Activated CD8-positive, alpha-beta memory T cell treated with anti-CD3 and anti-CD28 coated beads for 4 hours (primary cell): ENCODE results near the gene PDE4B.
"Not testable (repeated sequence)": the region's sequence is repeated elsewhere in the genome, so short reads cannot be mapped to it uniquely, and the experiment has no call there.

Source experiments
- DNase-seq, 2 donors: peaks; one replicate each; pipeline ENCODE4 v3.0.0-alpha.2; 2020; ENCODE audit warnings: low read depth in 2 of 2

Gene PDE4B

GRCh38 chr1:65992831-65993271 lies 200.2 kb downstream of the PDE4B start:
- no peak for DNase-seq

- no peak for DNase-seq
Measured at GRCh38 chr1:65994223-65994622, 201.5 kb downstream of the PDE4B start.

DNA sequence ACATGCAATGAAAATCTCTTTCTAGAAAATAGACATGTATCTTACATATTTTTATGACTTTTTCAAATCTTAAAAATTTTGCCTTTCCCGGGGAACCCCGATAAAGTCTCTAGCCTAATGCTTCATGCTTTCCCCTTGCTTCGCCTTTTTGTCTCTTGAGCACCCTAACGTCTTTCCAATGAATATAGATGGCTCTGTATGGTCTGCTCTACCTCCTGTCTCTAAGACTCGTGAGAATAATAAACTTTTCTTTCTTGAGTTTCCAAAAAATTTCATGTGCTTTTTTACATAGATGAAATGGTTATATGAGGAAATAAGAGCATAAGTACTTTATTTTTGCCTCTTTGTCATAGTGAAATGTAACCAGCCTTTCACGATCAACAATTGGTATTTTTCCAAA lies 202.6 kb downstream of the PDE4B start:
- no peak for DNase-seq

- DNase-seq, result no peak
Measured at GRCh38 chr1:65995928-65996327, 203.2 kb downstream of the PDE4B start.

GRCh38 chr1:65997693-65998092 lies 205.0 kb downstream of the PDE4B start:
- DNase-seq, result no peak

- DNase-seq, result no peak
Measured at GRCh38 chr1:65998763-65999583, 206.3 kb downstream of the PDE4B start.

DNA sequence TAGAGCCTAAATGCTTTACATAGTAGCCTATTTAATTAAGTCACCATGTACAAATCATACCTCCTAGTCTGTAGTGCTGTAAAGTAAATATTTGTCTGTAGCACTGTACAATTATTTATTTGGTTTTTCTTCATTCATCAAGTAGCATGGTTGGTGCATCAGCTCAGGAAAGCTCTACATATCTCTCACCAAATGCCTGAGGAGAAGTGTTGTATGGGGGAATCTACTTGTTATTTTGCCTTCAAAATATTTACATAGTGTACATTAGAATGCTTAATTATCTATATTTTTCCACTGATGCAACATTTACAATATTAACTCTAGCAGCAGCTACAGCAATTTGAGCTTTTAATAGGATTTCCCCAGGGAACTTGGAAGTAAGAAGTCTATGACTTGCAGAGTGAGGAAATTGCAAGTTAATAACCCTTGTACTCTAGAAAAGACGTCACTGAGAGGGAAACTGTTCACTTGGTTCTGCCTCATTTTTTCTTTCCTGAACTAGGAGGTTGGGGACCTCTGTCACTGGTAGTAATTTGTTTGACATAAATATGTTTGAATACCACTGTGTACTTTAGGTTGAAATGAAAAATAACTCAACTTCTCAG lies 207.4 kb downstream of the PDE4B start:
- no peak for DNase-seq

GRCh38 chr1:66003690-66004089 lies 211.0 kb downstream of the PDE4B start:
- DNase-seq, result no peak

DNA sequence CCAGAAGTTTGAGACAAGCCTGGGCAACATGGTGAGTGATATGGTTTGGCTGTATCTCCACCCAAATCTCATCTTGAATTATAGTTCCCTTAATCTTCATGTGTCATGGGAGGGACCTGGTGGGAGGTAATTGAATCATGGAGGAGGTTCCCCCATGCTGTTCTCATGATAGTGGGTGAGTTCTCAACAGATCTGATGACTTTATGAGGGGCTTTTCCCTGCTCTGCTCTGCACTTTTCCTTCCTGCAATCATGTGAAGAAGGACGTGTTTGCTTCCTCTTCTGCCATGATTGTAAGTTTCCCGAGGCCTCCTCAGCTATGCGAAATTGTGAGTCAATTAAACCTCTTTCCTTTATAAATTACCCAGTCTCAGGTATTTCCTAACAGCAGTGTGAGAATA lies 213.8 kb downstream of the PDE4B start:
- not testable (repeated sequence) for DNase-seq

GRCh38 chr1:66012106-66012784 lies 219.6 kb downstream of the PDE4B start:
- no peak for DNase-seq

DNA sequence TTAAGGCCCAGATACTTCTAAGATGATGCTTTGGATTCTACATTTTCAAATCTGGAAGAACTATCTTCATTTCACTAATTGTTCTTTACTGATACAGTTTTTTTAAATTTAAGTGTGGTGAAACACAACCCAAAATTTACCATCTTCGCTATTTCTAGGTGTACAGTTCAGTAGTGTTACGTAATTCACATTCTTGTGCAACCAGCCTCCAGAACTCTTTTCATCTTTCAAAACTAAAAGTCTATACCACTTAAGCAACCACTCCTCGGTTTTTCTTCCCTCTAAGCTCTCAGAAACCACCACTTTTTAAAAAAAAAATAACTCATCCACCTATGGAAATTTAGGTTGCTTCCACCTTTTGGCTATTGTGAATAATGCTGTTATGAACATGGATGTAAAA lies 220.7 kb downstream of the PDE4B start:
- DNase-seq, result no peak

DNA sequence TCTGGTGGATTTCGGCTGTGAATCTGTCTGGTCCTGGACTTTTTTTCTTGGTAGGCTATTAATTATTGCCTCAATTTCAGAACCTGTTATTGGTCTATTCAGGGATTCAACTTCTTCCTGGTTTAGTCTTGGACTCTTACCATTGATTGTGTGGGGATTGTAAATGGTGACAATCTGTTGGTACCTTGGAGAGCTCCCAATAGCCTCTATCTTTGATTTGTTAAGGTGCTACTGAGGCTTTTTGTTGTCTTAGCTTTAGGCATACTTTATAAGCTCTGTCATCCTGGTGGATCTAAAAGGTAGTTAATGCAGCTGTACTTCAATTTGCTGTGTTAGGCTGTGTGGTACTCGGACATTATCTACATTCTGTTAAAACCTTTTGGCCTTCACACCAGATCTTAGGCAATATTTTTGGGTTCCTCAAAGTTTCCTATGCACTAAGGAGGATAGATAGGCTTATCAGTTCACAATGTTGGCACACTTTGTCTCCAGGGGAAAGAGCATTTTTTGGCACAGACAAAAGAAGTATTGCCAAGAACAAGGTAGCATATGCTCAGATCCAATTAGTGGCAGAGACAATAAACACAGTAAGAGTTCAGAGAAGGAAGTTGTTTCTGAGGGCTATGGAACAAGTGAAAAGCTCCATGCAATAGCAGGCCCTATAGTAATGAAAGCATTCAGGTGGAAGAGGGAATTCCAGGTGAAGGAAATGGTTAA lies 230.4 kb downstream of the PDE4B start:
- no peak for DNase-seq

- no peak for DNase-seq
Measured at GRCh38 chr1:66025188-66025587, 232.5 kb downstream of the PDE4B start.

DNA sequence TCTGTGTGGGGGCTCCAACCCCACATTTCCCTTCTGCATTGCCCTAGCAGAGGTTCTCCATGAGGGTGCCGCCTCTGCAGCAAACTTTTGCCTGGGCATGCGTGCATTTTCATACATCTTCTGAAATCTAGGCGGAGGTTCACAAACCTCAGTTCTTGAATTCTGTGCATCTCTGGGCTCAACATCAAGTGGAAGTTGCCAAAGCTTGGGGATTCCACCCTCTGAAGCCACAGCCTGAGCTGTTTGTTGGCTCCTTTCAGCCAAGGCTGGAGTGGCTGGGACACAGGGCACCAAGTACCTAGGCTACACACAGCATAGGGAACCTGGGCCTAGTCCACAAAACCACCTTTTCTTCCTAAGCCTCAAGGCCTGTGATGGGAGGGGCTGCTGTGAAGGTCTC lies 235.3 kb downstream of the PDE4B start:
- no peak for DNase-seq

- DNase-seq, result no peak
Measured at GRCh38 chr1:66033781-66034180, 241.1 kb downstream of the PDE4B start.

- no peak for DNase-seq
Measured at GRCh38 chr1:66035616-66036245, 243.0 kb downstream of the PDE4B start.

DNA sequence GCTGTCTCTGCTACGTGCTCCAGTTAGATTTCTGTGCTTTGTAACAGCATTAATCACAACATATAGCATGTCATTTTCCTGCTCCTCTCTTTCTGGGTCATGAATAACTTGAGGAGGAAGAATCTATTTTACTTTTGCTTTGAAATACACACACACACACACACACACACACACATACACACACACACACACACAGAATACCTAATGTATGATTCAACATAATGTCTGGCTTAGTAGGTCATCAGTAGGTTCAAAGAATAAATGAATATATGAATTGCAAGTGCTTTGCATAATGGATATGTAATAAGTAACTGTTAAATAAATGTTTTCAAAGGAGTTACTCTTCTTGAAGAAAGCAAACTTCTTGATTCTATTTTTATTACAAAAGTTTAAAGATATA lies 249.0 kb downstream of the PDE4B start:
- no peak for DNase-seq

GRCh38 chr1:66043186-66043585 lies 250.5 kb downstream of the PDE4B start:
- DNase-seq, result no peak

DNA sequence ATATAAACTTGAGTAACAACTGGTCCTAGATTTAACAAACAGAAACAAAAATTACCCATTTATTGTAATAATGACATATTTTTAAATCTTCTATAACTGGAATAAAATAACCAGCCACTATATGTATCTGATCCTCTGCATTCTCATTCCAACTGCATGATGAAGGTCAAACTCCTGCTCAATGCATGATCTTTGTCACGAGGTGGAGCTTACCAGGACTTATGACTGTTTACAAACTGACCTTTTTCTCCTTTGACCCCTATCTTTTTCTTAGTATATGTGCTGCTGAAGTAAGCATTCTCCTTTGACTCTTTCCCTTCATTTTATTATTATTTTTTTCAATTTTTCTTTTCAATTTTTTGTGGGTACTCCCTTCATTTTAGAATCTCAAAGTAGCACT lies 252.2 kb downstream of the PDE4B start:
- DNase-seq, result no peak

DNA sequence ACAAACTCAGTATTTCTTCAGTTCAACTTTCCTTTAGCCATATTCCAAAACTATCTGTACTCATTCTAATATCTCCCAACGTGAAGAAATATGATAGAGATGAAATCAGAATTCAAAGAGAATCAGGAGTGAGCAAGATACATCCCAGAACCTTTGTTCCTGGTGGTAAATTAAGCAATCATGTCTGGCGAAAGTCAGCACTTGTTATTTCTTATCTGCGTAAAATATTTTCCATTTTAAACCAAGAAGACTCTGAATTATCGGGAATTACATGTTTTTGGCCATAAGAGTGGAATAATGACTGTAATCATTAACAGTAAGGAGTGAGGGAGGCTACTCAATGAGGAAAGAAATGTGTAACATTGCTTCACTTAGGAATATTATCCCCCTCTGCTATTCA lies 253.7 kb downstream of the PDE4B start:
- DNase-seq, result no peak

DNA sequence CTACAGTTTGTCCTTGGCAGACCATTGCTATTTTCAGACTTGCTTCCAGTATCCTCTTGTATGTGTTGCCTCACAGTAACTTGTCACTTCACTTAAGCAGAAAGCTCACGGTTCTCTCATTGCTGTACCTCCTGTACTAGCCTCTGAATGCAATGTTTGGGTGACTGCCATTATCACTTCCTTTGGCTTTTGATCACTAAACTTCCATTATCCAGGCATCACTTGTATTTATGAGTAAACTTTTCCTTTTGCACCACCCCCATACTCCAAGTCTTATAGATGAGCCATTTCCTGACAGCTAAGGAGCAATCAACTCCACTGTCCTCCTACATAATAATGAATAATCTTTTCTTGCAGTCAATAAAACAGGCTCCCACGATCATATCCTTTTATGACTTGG lies 255.3 kb downstream of the PDE4B start:
- no peak for DNase-seq

DNA sequence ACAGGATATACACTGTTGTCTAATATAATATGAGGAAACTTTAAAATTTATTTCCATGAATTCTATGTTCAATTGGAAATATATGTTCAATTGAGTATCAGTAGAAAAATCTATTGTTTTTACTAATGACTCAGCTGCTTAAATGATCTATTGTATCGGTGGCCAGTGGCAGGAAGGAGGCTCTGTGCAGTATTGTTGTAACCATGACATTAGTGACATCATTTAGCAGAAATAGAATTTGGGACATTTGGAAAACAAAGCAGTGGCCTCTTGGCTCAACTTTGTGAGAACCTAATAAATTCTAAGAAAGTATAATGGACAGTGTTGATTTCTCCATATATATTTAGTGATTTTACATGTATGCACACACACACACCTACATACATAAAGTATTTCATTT lies 257.4 kb downstream of the PDE4B start:
- no peak for DNase-seq
